Fibroblast of lung (primary cell): ENCODE results near the gene PHB1. TPM values are rescaled to one million over a fixed set of nuclear protein-coding genes. Genes with fewer than 3 reads are reported as not detected.
A peak's percentile ranks its signal among the peaks of the same experiment; 100 is the strongest.

Experiments
- DNase-seq, 2 donors: peaks; one replicate each; pipeline versions ENCODE4 v3.0.0 to v3.0.0-alpha.2; 2010; ENCODE audit warnings: low read depth in 2 of 2
- H2AFZ ChIP-seq: 2 replicates; pipeline ENCODE4 v1.5.1; 2012; ENCODE audit warnings: low read length, control low read depth, inconsistent platforms
- H3K27ac ChIP-seq: 2 replicates; pipeline ENCODE4 v1.5.1; 2011; ENCODE audit warnings: low read length, control low read depth; ENCODE audit not compliant: insufficient read depth
- H3K27me3 ChIP-seq: 2 replicates; pipeline ENCODE4 v1.5.1; 2011; ENCODE audit warnings: mild to moderate bottlenecking, low read length; ENCODE audit not compliant: control insufficient read depth, insufficient read depth
- H3K36me3 ChIP-seq: 2 replicates; pipeline ENCODE4 v1.5.1; 2011; ENCODE audit warnings: low read length; ENCODE audit not compliant: control insufficient read depth, insufficient read depth
- H3K4me1 ChIP-seq: 2 replicates; pipeline ENCODE4 v1.5.1; 2011; ENCODE audit warnings: low read length; ENCODE audit not compliant: control insufficient read depth, insufficient read depth; ENCODE audit errors: extremely low read depth
- H3K4me2 ChIP-seq: 2 replicates; pipeline ENCODE4 v1.5.1; 2011; ENCODE audit warnings: low read length, control low read depth; ENCODE audit not compliant: insufficient read depth; ENCODE audit errors: extremely low read depth
- H3K4me3 ChIP-seq, 4 experiments: fragments of 200-600 bp in 1 of 4; sonication (generic) in 1 of 4; replicated peaks in 1 of 4; 2 replicates each; pipeline ENCODE4 v1.5.1; 2011 to 2016; ENCODE audit warnings: low read length in 4 of 4, low read depth in 3 of 4, mild to moderate bottlenecking in 3 of 4, control low read depth in 2 of 4, inconsistent platforms in 1 of 4, mixed read lengths in 1 of 4; ENCODE audit not compliant: insufficient read depth in 1 of 4; ENCODE audit errors: control extremely low read depth in 1 of 4
- H3K79me2 ChIP-seq: 2 replicates; pipeline ENCODE4 v1.5.1; 2012; ENCODE audit warnings: mild to moderate bottlenecking, low read length, inconsistent platforms; ENCODE audit not compliant: control insufficient read depth, insufficient read depth
- H3K9ac ChIP-seq: 2 replicates; pipeline ENCODE4 v1.5.1; 2011; ENCODE audit warnings: mild to moderate bottlenecking, low read length, control low read depth; ENCODE audit not compliant: insufficient read depth
- H3K9me3 ChIP-seq: 2 replicates; pipeline ENCODE4 v1.5.1; 2012; ENCODE audit warnings: low read depth, low read length; ENCODE audit not compliant: control insufficient read depth, insufficient read depth
- H4K20me1 ChIP-seq: 2 replicates; pipeline ENCODE4 v1.5.1; 2011; ENCODE audit warnings: low read length; ENCODE audit not compliant: control insufficient read depth, insufficient read depth; ENCODE audit errors: extremely low read depth
- CTCF ChIP-seq, 2 donors: IDR thresholded peaks in 1 of 2; conservative IDR thresholded peaks in 1 of 2; 1 replicate in 1 of 2; 2 replicates in 1 of 2; pipeline ENCODE4 v1.5.1; 2011 to 2012; ENCODE audit warnings: low read length in 2 of 2, control low read depth in 1 of 2, inconsistent platforms in 1 of 2, low read depth in 1 of 2, mild to moderate bottlenecking in 1 of 2
- EZH2 ChIP-seq: IDR thresholded peaks from 2 replicates; pipeline ENCODE4 v1.5.1; 2012; ENCODE audit warnings: low read length, control low read depth, mild to moderate bottlenecking; ENCODE audit errors: missing control alignments
- polyA plus RNA-seq, 2 donors: library from polyadenylated mRNA; depleted of rRNA in 1 of 2; stranded (reverse) in 1 of 2; unstranded in 1 of 2; fragments of >200 nt; gene quantifications; 2 replicates each; pipeline ENCODE4 v1.2.1, GENCODE V29; 2011 to 2012; ENCODE audit warnings: missing spikeins in 1 of 2
- total RNA-seq: library from RNA; depleted of rRNA; stranded (reverse); fragments of >200 nt; gene quantifications from 2 replicates; pipeline ENCODE4 v1.2.1, GENCODE V29; 2014

The PHB1 gene
- total and polyA plus RNA-seq, 2 donors (not counting 1 experiment from before 2014, with no cell fraction given), result 99.6 to 163 TPM

DNA sequence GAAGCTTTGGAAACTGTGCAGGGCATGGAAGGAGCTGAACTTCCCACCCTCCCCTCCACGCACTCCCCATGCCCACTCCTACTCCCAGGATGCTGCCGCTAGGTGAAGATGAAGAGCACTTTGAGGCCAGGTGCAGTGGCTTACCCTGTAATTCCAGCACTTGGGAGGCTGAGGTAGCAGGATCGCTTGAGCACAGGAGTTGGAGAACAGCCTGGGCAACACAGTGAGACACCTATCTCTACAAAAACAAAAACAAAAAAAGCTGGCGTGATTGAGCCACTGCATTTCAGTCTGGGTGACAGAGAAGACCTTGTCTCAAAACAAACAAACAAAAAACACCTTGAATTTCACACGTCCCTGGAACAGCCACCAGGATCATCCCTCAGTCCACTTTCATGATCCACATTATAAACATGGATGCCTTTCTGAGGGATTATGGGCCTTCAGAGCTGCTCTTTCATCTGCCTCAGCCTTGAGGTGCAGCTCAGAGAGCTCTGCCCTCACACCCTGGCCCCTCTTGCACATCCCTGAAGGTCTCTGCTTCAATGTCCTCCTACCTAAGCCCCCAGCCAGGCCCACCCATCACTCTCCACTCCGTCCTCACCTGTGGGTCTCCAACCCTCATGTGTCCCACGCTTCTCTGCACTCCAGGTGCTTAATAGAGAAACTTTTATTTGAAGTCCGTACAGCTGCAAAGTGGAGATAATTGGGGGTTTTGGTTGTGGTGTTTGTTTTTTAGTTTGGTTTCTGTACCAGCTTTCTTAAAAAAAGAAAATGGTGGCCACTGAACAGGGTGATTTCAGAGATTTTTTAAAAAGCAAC, 25.8 kb downstream of the PHB1 start:
- H3K4me3 ChIP-seq, result no peak overlapping the region
- H3K4me1 ChIP-seq, result peaks cover 2% of the 10 kb centered on the region
- no peaks in the 10 kb centered on the region for H3K27me3 ChIP-seq
- H3K79me2 ChIP-seq, result no peaks in the 10 kb centered on the region
- peak; percentile 15 to 16 for DNase-seq
- H4K20me1 ChIP-seq, result no peaks in the 10 kb centered on the region
- H2AFZ ChIP-seq, result no peak overlapping the region
- no peak overlapping the region for H3K27ac ChIP-seq
- no peak overlapping the region for H3K9ac ChIP-seq
- no peak for TF ChIP-seq EZH2
- TF ChIP-seq CTCF (conservative IDR thresholded peaks at IDR 0.05 in 1 of 2, IDR thresholded peaks at IDR 0.05 in 1 of 2; ENCODE audit: low read depth in 1 of 2, low read length in 2 of 2), result no peak
- no peak overlapping the region for H3K4me2 ChIP-seq
- no peaks in the 10 kb centered on the region for H3K36me3 ChIP-seq
- no peaks in the 10 kb centered on the region for H3K9me3 ChIP-seq

GRCh38 chr17:49388290-49388640, 26.4 kb downstream of the PHB1 start:
- Histone ChIP-seq H2AFZ (no peak overlapping the region), H3K4me3 (no peak overlapping the region), H3K4me1 (peaks cover 2% of the 10 kb centered on the region), H3K79me2 (no peaks in the 10 kb centered on the region), H3K9ac (no peak overlapping the region), H3K27ac (no peak overlapping the region), H3K36me3 (no peaks in the 10 kb centered on the region), H3K27me3 (no peaks in the 10 kb centered on the region), H4K20me1 (no peaks in the 10 kb centered on the region), H3K4me2 (no peak overlapping the region), H3K9me3 (no peaks in the 10 kb centered on the region)
- TF ChIP-seq EZH2 (no peak), CTCF (conservative IDR thresholded peaks at IDR 0.05 in 1 of 2, IDR thresholded peaks at IDR 0.05 in 1 of 2; ENCODE audit: low read depth in 1 of 2, low read length in 2 of 2) (no peak)
- DNase-seq, result no peak

DNA sequence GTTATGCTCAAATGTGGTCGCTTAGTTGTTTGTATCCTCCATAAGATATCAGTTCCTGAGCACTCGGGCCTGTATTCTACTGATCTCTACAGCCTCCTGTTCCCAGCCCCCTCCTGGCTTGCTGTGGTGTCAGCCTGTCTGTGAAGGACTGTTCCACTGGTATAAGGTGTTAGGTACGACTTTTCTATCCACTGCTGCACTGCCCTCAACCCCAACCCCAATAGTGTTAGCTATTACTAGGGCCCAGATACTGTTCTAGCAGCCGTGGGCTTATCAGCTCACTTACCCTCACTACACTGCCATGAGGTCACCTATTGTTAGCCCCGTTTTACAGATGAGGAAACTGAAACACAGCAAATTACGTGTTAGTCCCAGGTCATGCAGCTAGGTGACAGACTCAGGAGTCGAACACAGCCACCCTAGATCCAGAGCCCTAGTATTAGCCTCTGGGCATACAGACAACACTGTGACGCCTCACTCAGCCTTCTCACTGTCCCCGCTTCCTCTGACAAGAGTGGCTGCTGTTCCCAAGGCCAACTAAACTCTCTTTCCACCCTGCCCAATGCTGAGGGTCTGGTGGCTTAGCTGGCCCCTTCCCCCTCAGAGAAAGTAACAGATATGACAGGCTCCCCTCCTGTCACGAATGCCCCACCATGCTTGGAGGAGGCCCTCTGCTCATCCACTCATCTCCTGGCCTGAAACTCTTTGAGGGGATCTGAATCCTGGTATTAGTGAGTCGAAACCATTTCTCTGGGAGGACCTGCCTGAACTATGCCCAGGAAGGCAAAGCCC, 27.0 kb downstream of the PHB1 start:
- no peak for TF ChIP-seq EZH2
- TF ChIP-seq CTCF (conservative IDR thresholded peaks at IDR 0.05 in 1 of 2, IDR thresholded peaks at IDR 0.05 in 1 of 2; ENCODE audit: low read depth in 1 of 2, low read length in 2 of 2), result no peak
- Histone ChIP-seq H3K27me3 (no peaks in the 10 kb centered on the region), H3K27ac (no peak overlapping the region), H3K4me3 (no peak overlapping the region), H3K79me2 (no peaks in the 10 kb centered on the region), H2AFZ (no peak overlapping the region), H3K9me3 (no peaks in the 10 kb centered on the region), H4K20me1 (no peaks in the 10 kb centered on the region), H3K4me2 (no peak overlapping the region), H3K9ac (no peak overlapping the region), H3K4me1 (peaks cover 2% of the 10 kb centered on the region), H3K36me3 (no peaks in the 10 kb centered on the region)
- no peak for DNase-seq
